HCT116 (cell line): ENCODE data around the gene NPSR1. TPM values are rescaled to one million over a fixed set of nuclear protein-coding genes. Genes with fewer than 3 reads are reported as not detected.

Source experiments
- ATAC-seq: fragments of 200-7000 bp; cut with Tn5 transposase; 2 replicates; pipeline ENCODE4 v1.9.1; 2020; ENCODE audit warnings: mild to moderate bottlenecking, moderate library complexity
- BruUV-seq: library from RNA; stranded (reverse); fragments of 400-500 nt; replicated peaks from 2 replicates; lab custom pipeline; 2021; lab: Mats Ljungman, UMichigan
- CTCF ChIA-PET: fragments of 300-600 bp; sonication (Branson Sonifier 250); formaldehyde crosslinking; loops from one replicate; lab custom pipeline; 2021; ENCODE audit warnings: antibody characterized with exemption; lab: Charles Lee
- POLR2A ChIA-PET: fragments of 300-600, 350-600 bp; sonication (Branson Sonifier 250); formaldehyde crosslinking; loops from one replicate; lab custom pipeline; 2021; ENCODE audit warnings: antibody characterized with exemption; lab: Charles Lee
- RAD21 ChIA-PET, 2 experiments: fragments of 300-600 bp; sonication (Branson Sonifier 250); formaldehyde crosslinking; loops; one replicate each; lab custom pipeline; 2023; ENCODE audit warnings: low total read pairs in 2 of 2; ENCODE audit not compliant: uncharacterized antibody in 2 of 2, unreplicated experiment in 2 of 2, low non-redundant PET in 1 of 2; lab: Charles Lee
- DNase-seq: peaks from one replicate; pipeline ENCODE4 v3.0.0-alpha.2; 2010; ENCODE audit warnings: low read depth, low spot score
- H2AFZ ChIP-seq: fragments of 200-600 bp; shearing (Covaris generic), sonication (generic); 2 replicates; pipeline ENCODE4 v1.6.1; 2017; ENCODE audit warnings: low read depth, mixed run types, mixed read lengths, antibody characterized with exemption, low read length; ENCODE audit not compliant: poor library complexity, severe bottlenecking
- H3K27ac ChIP-seq: 2 replicates; pipeline ENCODE4 v1.5.1; 2012; ENCODE audit warnings: low read depth, low read length
- H3K27me3 ChIP-seq: fragments of 200-600 bp; sonication (generic); 2 replicates; pipeline ENCODE4 v1.6.1; 2016; ENCODE audit warnings: mixed run types, low read length, mixed read lengths; ENCODE audit not compliant: insufficient read depth
- H3K36me3 ChIP-seq, 2 experiments: fragments of 200-500 bp in 1 of 2; fragments of 200-600 bp in 1 of 2; sonication (Bioruptor generic) in 1 of 2; sonication (generic) in 1 of 2; 2 replicates each; pipeline versions ENCODE4 v1.5.1 to v1.6.1; 2014 to 2016; ENCODE audit warnings: low read length in 2 of 2, inconsistent platforms in 1 of 2, mixed read lengths in 1 of 2, mixed run types in 1 of 2; ENCODE audit not compliant: insufficient read depth in 2 of 2, control insufficient read depth in 1 of 2
- H3K4me1 ChIP-seq, 2 experiments: fragments of 200-600 bp in 1 of 2; sonication (generic) in 1 of 2; 2 replicates each; pipeline versions ENCODE4 v1.5.1 to v1.6.1; 2012 to 2017; ENCODE audit warnings: low read length in 2 of 2, inconsistent platforms in 1 of 2, mild to moderate bottlenecking in 1 of 2, mixed read lengths in 1 of 2, mixed run types in 1 of 2, moderate library complexity in 1 of 2; ENCODE audit not compliant: insufficient read depth in 2 of 2, control insufficient read depth in 1 of 2
- H3K4me2 ChIP-seq: fragments of 200-600 bp; sonication (generic); 2 replicates; pipeline ENCODE4 v1.6.1; 2017; ENCODE audit warnings: mixed run types, low read length, mixed read lengths
- H3K4me3 ChIP-seq, 2 experiments: fragments of 200-600 bp in 1 of 2; sonication (generic) in 1 of 2; replicated peaks in 1 of 2; 2 replicates each; pipeline ENCODE4 v1.5.1; 2011 to 2016; ENCODE audit warnings: low read length in 2 of 2, control low read depth in 1 of 2, low read depth in 1 of 2, mild to moderate bottlenecking in 1 of 2, mixed read lengths in 1 of 2, mixed run types in 1 of 2
- H3K79me2 ChIP-seq: fragments of 200-600 bp; sonication (generic); 2 replicates; pipeline ENCODE4 v1.6.1; 2017; ENCODE audit warnings: mild to moderate bottlenecking, mixed run types, low read length, moderate library complexity, mixed read lengths; ENCODE audit not compliant: insufficient read depth
- H3K9ac ChIP-seq: fragments of 200-600 bp; sonication (generic); 2 replicates; pipeline ENCODE4 v1.6.1; 2016; ENCODE audit warnings: low read length, mixed read lengths
- H3K9me2 ChIP-seq: fragments of 200-600 bp; sonication (generic), shearing (Covaris generic); 2 replicates; pipeline ENCODE4 v1.6.1; 2017; ENCODE audit warnings: mixed run types, mild to moderate bottlenecking, moderate library complexity; ENCODE audit not compliant: insufficient read depth
- H3K9me3 ChIP-seq, 2 experiments: fragments of 200-500 bp in 1 of 2; fragments of 200-600 bp in 1 of 2; sonication (Bioruptor generic) in 1 of 2; sonication (generic) in 1 of 2; 2 replicates each; pipeline ENCODE4 v1.6.1; 2014 to 2017; ENCODE audit warnings: low read length in 2 of 2, mixed read lengths in 2 of 2, inconsistent platforms in 1 of 2, low read depth in 1 of 2, mild to moderate bottlenecking in 1 of 2, mixed run types in 1 of 2, moderate library complexity in 1 of 2; ENCODE audit not compliant: control insufficient read depth in 1 of 2, insufficient read depth in 1 of 2
- H4K20me1 ChIP-seq: fragments of 200-600 bp; sonication (generic), shearing (Covaris generic); 2 replicates; pipeline ENCODE4 v1.6.1; 2017; ENCODE audit warnings: mixed run types, mild to moderate bottlenecking, moderate library complexity; ENCODE audit not compliant: insufficient read depth
- ATF3 ChIP-seq: IDR thresholded peaks from 2 replicates; pipeline ENCODE4 v1.6.1; 2012
- CBX3 ChIP-seq: IDR thresholded peaks from 2 replicates; pipeline ENCODE4 v1.6.1; 2012; ENCODE audit warnings: low read depth
- CEBPB ChIP-seq: IDR thresholded peaks from 2 replicates; pipeline ENCODE4 v1.6.1; 2012; ENCODE audit warnings: low read depth
- ELF1 ChIP-seq: IDR thresholded peaks from 2 replicates; pipeline ENCODE4 v1.6.1; 2012; ENCODE audit warnings: low read depth, borderline replicate concordance
- EZH2 ChIP-seq: fragments of 200-600 bp; sonication (generic); IDR thresholded peaks from 2 replicates; pipeline ENCODE4 v1.6.1; 2017; ENCODE audit warnings: antibody characterized with exemption, mixed run types
- EZH2phosphoT487 ChIP-seq: fragments of 200-600 bp; IDR thresholded peaks from 2 replicates; pipeline ENCODE4 v1.6.1; 2018; ENCODE audit warnings: antibody characterized with exemption, borderline replicate concordance
- JUND ChIP-seq: IDR thresholded peaks from 2 replicates; pipeline ENCODE4 v1.6.1; 2012
- POLR2A ChIP-seq: IDR thresholded peaks from 2 replicates; pipeline ENCODE4 v1.7.0; 2011; ENCODE audit warnings: borderline replicate concordance; ENCODE audit not compliant: insufficient read depth, insufficient read length; ENCODE audit errors: extremely low read depth
- POLR2AphosphoS5 ChIP-seq: IDR thresholded peaks from 2 replicates; pipeline ENCODE4 v1.6.1; 2011; ENCODE audit warnings: mild to moderate bottlenecking, low read depth, low read length, moderate library complexity
- RAD21 ChIP-seq: IDR thresholded peaks from 2 replicates; pipeline ENCODE4 v1.6.1; 2012; ENCODE audit warnings: low read depth, mild to moderate bottlenecking
- SIN3A ChIP-seq: IDR thresholded peaks from 2 replicates; pipeline ENCODE4 v1.6.1; 2012; ENCODE audit warnings: low read depth
- SP1 ChIP-seq: IDR thresholded peaks from 2 replicates; pipeline ENCODE4 v1.6.1; 2012; ENCODE audit warnings: low read depth
- SRF ChIP-seq: IDR thresholded peaks from 2 replicates; pipeline ENCODE4 v1.6.1; 2012; ENCODE audit warnings: low read depth
- TCF7L2 ChIP-seq: IDR thresholded peaks from 2 replicates; pipeline ENCODE4 v1.7.0; 2011; ENCODE audit warnings: borderline replicate concordance, inconsistent platforms; ENCODE audit not compliant: insufficient read depth, insufficient read length; ENCODE audit errors: extremely low read depth
- YY1 ChIP-seq: IDR thresholded peaks from 2 replicates; pipeline ENCODE4 v1.6.1; 2011; ENCODE audit warnings: low read length, low read depth, moderate library complexity, mild to moderate bottlenecking; ENCODE audit not compliant: insufficient replicate concordance; ENCODE audit errors: extremely low read depth
- ZNF274 ChIP-seq: fragments of 200-500 bp; sonication (Bioruptor generic); IDR thresholded peaks from 2 replicates; pipeline ENCODE4 v1.6.1; 2014; ENCODE audit warnings: mild to moderate bottlenecking, low read depth, low read length, inconsistent platforms
- intact Hi-C: fragments of 100-400 bp; cut with micrococcal nuclease; formaldehyde crosslinking; loops from 2 replicates; pipeline ENCODE4 v1.10.0; 2022
- total RNA-seq: library from RNA; stranded (reverse); gene quantifications from one replicate; pipeline ENCODE4 v1.2.1, GENCODE V29; 2021; ENCODE audit not compliant: unreplicated experiment
- TF ChIP-seq, protein P1 (sequence below), 3 experiments: fragments of 200-600 bp in 1 of 3; sonication (generic) in 1 of 3; IDR thresholded peaks in 2 of 3; conservative IDR thresholded peaks in 1 of 3; 2 replicates each; pipeline ENCODE4 v1.5.1; 2012 to 2017; ENCODE audit warnings: low read depth in 2 of 3, low read length in 2 of 3, antibody characterized with exemption in 1 of 3, borderline replicate concordance in 1 of 3, control low read depth in 1 of 3, mild to moderate bottlenecking in 1 of 3, mixed read lengths in 1 of 3, mixed run types in 1 of 3, moderate library complexity in 1 of 3; ENCODE audit not compliant: insufficient read depth in 1 of 3
- TF ChIP-seq, protein P2 (sequence below): IDR thresholded peaks from 2 replicates; pipeline ENCODE4 v1.6.1; 2012

Gene NPSR1
- total RNA-seq, 1 experiment from 2014 or later, result not detected

DNA sequence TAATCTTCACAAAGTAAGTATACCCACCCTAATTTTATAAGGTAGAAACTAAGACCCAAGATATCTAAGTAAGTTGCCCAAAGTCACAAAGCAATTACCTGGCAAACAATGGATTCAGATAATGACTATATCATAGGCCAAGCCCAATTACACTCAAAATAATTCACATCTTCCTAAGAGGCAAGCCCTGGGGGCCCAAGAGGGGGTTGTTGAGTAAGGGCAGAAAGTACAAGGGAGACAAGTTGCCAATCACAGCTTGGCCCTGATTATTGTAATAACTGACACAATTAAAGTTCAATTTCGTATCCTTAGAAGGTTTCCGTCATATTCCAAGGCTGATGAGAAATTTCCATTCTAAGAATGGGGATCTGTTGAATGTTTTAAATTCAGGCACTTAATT lies 91.4 kb downstream of the NPSR1 start:
- Histone ChIP-seq H2AFZ (no peak overlapping the region), H3K36me3 (no peaks in the 10 kb centered on the region), H3K9me2 (no peaks in the 10 kb centered on the region), H3K9me3 (no peaks in the 10 kb centered on the region), H3K9ac (no peak overlapping the region), H3K27me3 (no peaks in the 10 kb centered on the region), H3K4me3 (no peak overlapping the region), H3K27ac (no peak overlapping the region), H3K4me1 (peaks cover 22 to 24% of the 10 kb centered on the region in 2 experiments), H3K79me2 (no peaks in the 10 kb centered on the region), H4K20me1 (no peaks in the 10 kb centered on the region), H3K4me2 (no peak overlapping the region)
- ChIA-PET POLR2A (no interaction called here), RAD21 (no interaction called here), CTCF (no interaction called here)
- intact Hi-C loops, result no loop called here
- TF ChIP-seq ATF3 (no peak), ELF1 (no peak)
- BruUV-seq, result no TSS peak
- ATAC-seq (no peak), DNase-seq (no peak)

DNA sequence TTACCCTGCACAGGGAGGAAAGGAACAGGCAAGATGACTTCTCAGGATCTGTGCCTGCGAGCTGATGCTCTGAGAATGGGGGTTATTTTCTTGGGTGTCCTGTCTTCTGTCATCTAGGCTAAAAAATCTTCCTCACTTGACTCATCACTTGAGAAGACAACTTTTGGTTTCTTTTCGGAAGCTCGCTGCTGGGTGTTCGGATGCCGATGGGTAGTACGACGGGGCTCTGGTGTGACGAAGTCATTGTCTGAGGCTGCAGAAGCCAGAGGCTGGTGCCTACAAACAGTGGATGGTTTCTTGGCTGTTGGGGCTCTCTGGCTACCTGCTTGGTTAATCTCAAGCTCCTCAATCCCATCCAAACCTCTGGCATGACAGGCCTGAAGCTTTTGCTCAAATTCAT lies 92.2 kb downstream of the NPSR1 start:
- Histone ChIP-seq H2AFZ (no peak overlapping the region), H3K4me2 (no peak overlapping the region), H4K20me1 (no peaks in the 10 kb centered on the region), H3K9me2 (no peaks in the 10 kb centered on the region), H3K79me2 (no peaks in the 10 kb centered on the region), H3K27me3 (no peaks in the 10 kb centered on the region), H3K9me3 (no peaks in the 10 kb centered on the region), H3K4me3 (no peak overlapping the region), H3K27ac (no peak overlapping the region), H3K4me1 (peaks cover 22 to 24% of the 10 kb centered on the region in 2 experiments), H3K36me3 (no peaks in the 10 kb centered on the region), H3K9ac (no peak overlapping the region)
- ChIA-PET POLR2A (no interaction called here), CTCF (no interaction called here), RAD21 (no interaction called here)
- no TSS peak for BruUV-seq
- DNase-seq (no peak), ATAC-seq (no peak)
- TF ChIP-seq ATF3, result no peak
- no peak for TF ChIP-seq EZH2phosphoT487
- TF ChIP-seq CEBPB, result no peak
- TF ChIP-seq RAD21, result no peak
- no peak for TF ChIP-seq SP1
- no peak for TF ChIP-seq TCF7L2
- no peak for TF ChIP-seq EZH2
- TF ChIP-seq SRF, result no peak
- no peak for TF ChIP-seq ZNF274
- TF ChIP-seq, protein P1, sequence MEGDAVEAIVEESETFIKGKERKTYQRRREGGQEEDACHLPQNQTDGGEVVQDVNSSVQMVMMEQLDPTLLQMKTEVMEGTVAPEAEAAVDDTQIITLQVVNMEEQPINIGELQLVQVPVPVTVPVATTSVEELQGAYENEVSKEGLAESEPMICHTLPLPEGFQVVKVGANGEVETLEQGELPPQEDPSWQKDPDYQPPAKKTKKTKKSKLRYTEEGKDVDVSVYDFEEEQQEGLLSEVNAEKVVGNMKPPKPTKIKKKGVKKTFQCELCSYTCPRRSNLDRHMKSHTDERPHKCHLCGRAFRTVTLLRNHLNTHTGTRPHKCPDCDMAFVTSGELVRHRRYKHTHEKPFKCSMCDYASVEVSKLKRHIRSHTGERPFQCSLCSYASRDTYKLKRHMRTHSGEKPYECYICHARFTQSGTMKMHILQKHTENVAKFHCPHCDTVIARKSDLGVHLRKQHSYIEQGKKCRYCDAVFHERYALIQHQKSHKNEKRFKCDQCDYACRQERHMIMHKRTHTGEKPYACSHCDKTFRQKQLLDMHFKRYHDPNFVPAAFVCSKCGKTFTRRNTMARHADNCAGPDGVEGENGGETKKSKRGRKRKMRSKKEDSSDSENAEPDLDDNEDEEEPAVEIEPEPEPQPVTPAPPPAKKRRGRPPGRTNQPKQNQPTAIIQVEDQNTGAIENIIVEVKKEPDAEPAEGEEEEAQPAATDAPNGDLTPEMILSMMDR (IDR thresholded peaks at IDR 0.05 in 2 of 3, conservative IDR thresholded peaks at IDR 0.05 in 1 of 3; ENCODE audit: borderline replicate concordance in 1 of 3, insufficient read depth in 1 of 3, low read depth in 2 of 3, low read length in 2 of 3), result no peak
- TF ChIP-seq POLR2AphosphoS5, result no peak
- no peak for TF ChIP-seq SIN3A
- no peak for TF ChIP-seq JUND
- TF ChIP-seq YY1, result no peak
- TF ChIP-seq CBX3, result no peak
- TF ChIP-seq POLR2A, result no peak
- TF ChIP-seq, protein P2, sequence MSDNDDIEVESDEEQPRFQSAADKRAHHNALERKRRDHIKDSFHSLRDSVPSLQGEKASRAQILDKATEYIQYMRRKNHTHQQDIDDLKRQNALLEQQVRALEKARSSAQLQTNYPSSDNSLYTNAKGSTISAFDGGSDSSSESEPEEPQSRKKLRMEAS, result no peak
- no peak for TF ChIP-seq ELF1
- intact Hi-C loops, result no loop called here
